ENCODE data around the gene IARS2.

DNA sequence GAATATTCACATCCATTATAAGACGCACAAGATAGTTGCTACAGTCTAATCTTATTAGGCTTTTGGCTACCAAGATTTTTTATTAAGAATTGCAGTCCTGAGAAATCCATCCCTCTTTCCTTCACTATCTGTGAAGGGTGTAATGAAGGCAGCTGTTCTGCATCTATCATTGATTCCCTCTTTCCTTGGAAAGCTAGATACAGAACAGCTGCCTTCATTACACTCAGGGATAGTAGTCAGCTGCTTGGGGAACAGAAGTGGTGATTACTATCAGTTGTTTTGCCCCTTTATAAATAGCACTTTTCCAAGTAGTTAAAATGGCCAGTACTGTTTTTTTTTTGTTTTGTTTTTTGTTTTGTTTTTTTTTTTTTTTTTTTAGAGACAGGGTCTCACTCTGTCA lies 70.2 kb downstream of the IARS2 start:
- TF ChIP-seq ZFX (IDR thresholded peaks at IDR 0.05), result no peak
- TF ChIP-seq POLR2AphosphoS5 (IDR thresholded peaks at IDR 0.05; ENCODE audit: low read depth, low read length), result no peak
- no peak for TF ChIP-seq ZNF274 (IDR thresholded peaks at IDR 0.05; ENCODE audit: low read depth, low read length)
- TF ChIP-seq, protein P1, sequence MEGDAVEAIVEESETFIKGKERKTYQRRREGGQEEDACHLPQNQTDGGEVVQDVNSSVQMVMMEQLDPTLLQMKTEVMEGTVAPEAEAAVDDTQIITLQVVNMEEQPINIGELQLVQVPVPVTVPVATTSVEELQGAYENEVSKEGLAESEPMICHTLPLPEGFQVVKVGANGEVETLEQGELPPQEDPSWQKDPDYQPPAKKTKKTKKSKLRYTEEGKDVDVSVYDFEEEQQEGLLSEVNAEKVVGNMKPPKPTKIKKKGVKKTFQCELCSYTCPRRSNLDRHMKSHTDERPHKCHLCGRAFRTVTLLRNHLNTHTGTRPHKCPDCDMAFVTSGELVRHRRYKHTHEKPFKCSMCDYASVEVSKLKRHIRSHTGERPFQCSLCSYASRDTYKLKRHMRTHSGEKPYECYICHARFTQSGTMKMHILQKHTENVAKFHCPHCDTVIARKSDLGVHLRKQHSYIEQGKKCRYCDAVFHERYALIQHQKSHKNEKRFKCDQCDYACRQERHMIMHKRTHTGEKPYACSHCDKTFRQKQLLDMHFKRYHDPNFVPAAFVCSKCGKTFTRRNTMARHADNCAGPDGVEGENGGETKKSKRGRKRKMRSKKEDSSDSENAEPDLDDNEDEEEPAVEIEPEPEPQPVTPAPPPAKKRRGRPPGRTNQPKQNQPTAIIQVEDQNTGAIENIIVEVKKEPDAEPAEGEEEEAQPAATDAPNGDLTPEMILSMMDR (IDR thresholded peaks at IDR 0.05 in 2 of 3, conservative IDR thresholded peaks at IDR 0.05 in 1 of 3; ENCODE audit: borderline replicate concordance in 1 of 3, insufficient read depth in 1 of 3, low read depth in 2 of 3, low read length in 2 of 3), result no peak
- no peak for TF ChIP-seq CEBPB (IDR thresholded peaks at IDR 0.05; ENCODE audit: low read depth)
- TF ChIP-seq MAX (IDR thresholded peaks at IDR 0.05), result no peak
